ENCODE data around the gene ESPN. TPM values are rescaled to one million over a fixed set of nuclear protein-coding genes. Genes with fewer than 3 reads are reported as not detected.

The ESPN gene
- polyA plus RNA-seq, 1 donor (not counting 4 experiments of a cell fraction or from before 2014, with no cell fraction given): 0.47 TPM

GRCh38 chr1:6463120-6463412, 38.5 kb downstream of the ESPN start:
- TF ChIP-seq CTCF (optimal IDR thresholded peaks at IDR 0.05 in 1 of 3, IDR thresholded peaks at IDR 0.05 in 1 of 3, conservative IDR thresholded peaks at IDR 0.05 in 1 of 3; ENCODE audit: extremely low read depth in 1 of 3, insufficient read depth in 2 of 3, low read length in 3 of 3) (no peak), EZH2 (IDR thresholded peaks at IDR 0.05; ENCODE audit: low read length) (no peak)
- Histone ChIP-seq H3K4me3 (ENCODE audit: control insufficient read depth in 2 of 3, extremely low read depth in 1 of 3, insufficient read depth in 2 of 3, low read depth in 1 of 3, low read length in 3 of 3) (no peak overlapping the region), H2AFZ (ENCODE audit: control insufficient read depth, low read length) (no peak overlapping the region), H3K79me2 (ENCODE audit: control insufficient read depth, insufficient read depth, low read length) (no peaks in the 10 kb centered on the region), H3K4me2 (ENCODE audit: control insufficient read depth, extremely low read depth, insufficient read depth, low read depth, low read length) (no peak overlapping the region), H3K27ac (ENCODE audit: control insufficient read depth, insufficient read depth, low read length) (no peak overlapping the region), H3K36me3 (ENCODE audit: control insufficient read depth in 2 of 2, extremely low read depth in 1 of 2, insufficient read depth in 2 of 2, low read length in 2 of 2) (peaks cover 34 to 44% of the 10 kb centered on the region in 2 experiments), H3K9me3 (ENCODE audit: control insufficient read depth, low read depth, low read length) (no peaks in the 10 kb centered on the region), H4K20me1 (ENCODE audit: control insufficient read depth, extremely low read depth, insufficient read depth, low read length) (no peaks in the 10 kb centered on the region), H3K9me1 (ENCODE audit: control insufficient read depth, extremely low read depth, insufficient read depth, low read length) (no peaks in the 10 kb centered on the region), H3K27me3 (ENCODE audit: control insufficient read depth, extremely low read depth, insufficient read depth, low read length) (no peaks in the 10 kb centered on the region), H3K4me1 (ENCODE audit: control insufficient read depth, extremely low read depth, insufficient read depth, low read length) (no peaks in the 10 kb centered on the region), H3K9ac (ENCODE audit: control insufficient read depth, extremely low read depth, insufficient read depth, low read length) (no peak overlapping the region)
- FAIRE-seq (no peak), DNase-seq (ENCODE audit: low read depth, low spot score) (no peak)
- dilution Hi-C loops (cut with MboI; ENCODE audit: extremely low pct_ligation_motif_present, low sequenced_read_pairs): no loop called here

- FAIRE-seq (no peak), DNase-seq (ENCODE audit: low read depth, low spot score) (no peak)
- Histone ChIP-seq H4K20me1 (ENCODE audit: control insufficient read depth, extremely low read depth, insufficient read depth, low read length) (no peaks in the 10 kb centered on the region), H3K36me3 (ENCODE audit: control insufficient read depth in 2 of 2, extremely low read depth in 1 of 2, insufficient read depth in 2 of 2, low read length in 2 of 2) (peaks cover 42 to 58% of the 10 kb centered on the region in 2 experiments), H3K4me3 (ENCODE audit: control insufficient read depth in 2 of 3, extremely low read depth in 1 of 3, insufficient read depth in 2 of 3, low read depth in 1 of 3, low read length in 3 of 3) (no peak overlapping the region), H3K4me2 (ENCODE audit: control insufficient read depth, extremely low read depth, insufficient read depth, low read depth, low read length) (no peak overlapping the region), H3K79me2 (ENCODE audit: control insufficient read depth, insufficient read depth, low read length) (no peaks in the 10 kb centered on the region), H3K9ac (ENCODE audit: control insufficient read depth, extremely low read depth, insufficient read depth, low read length) (no peak overlapping the region), H3K9me3 (ENCODE audit: control insufficient read depth, low read depth, low read length) (no peaks in the 10 kb centered on the region), H3K27ac (ENCODE audit: control insufficient read depth, insufficient read depth, low read length) (no peak overlapping the region), H3K27me3 (ENCODE audit: control insufficient read depth, extremely low read depth, insufficient read depth, low read length) (no peaks in the 10 kb centered on the region), H3K4me1 (ENCODE audit: control insufficient read depth, extremely low read depth, insufficient read depth, low read length) (no peaks in the 10 kb centered on the region), H3K9me1 (ENCODE audit: control insufficient read depth, extremely low read depth, insufficient read depth, low read length) (no peaks in the 10 kb centered on the region), H2AFZ (ENCODE audit: control insufficient read depth, low read length) (no peak overlapping the region)
- TF ChIP-seq EZH2 (IDR thresholded peaks at IDR 0.05; ENCODE audit: low read length): no peak
- peak in 1 of 3 experiments; percentile 26 for TF ChIP-seq CTCF (optimal IDR thresholded peaks at IDR 0.05 in 1 of 3, IDR thresholded peaks at IDR 0.05 in 1 of 3, conservative IDR thresholded peaks at IDR 0.05 in 1 of 3; ENCODE audit: extremely low read depth in 1 of 3, insufficient read depth in 2 of 3, low read length in 3 of 3)
- dilution Hi-C loops (cut with MboI; ENCODE audit: extremely low pct_ligation_motif_present, low sequenced_read_pairs): no loop called here
Observed at GRCh38 chr1:6464514-6464836, 39.9 kb downstream of the ESPN start.
